ENCODE measurements around the gene TMEM151A. TPM values are rescaled to one million over a fixed set of nuclear protein-coding genes. Genes with fewer than 3 reads are reported as not detected.

The TMEM151A gene
- total and polyA plus RNA-seq, 4 donors: 0.05 to 0.13 TPM; not detected in 2

DNA sequence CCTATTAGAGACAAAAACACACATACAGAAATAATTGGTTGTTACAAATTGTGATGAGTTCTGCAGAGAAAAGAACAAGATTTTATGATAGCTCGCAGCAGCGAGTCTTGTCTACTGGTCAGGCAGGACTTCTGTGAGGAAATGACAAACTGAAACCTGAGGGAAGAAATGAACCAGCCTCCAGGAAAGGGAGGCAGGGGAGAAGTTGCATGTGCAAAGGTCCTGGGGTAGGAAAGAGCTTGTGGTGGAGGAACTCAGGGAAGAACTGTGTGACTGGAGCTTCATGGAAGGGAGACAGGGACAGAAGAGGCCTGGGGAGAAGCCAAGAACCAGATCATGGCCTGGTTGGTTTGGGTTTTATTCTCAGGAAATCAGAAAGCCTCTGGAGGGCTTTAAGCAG, 32.5 kb upstream of the TMEM151A start:
- Histone ChIP-seq H3K27ac (ENCODE audit: low read depth in 1 of 2, low read length in 2 of 2) (no peak overlapping the region), H3K4me1 (ENCODE audit: control insufficient read depth in 4 of 4, insufficient read depth in 4 of 4, low read length in 3 of 4) (peaks cover 2 to 16% (median 9%) of the 10 kb centered on the region in 4 donors), H3K9me3 (ENCODE audit: control insufficient read depth in 4 of 4, low read length in 3 of 4) (no peaks in the 10 kb centered on the region), H3K9ac (ENCODE audit: low read depth in 1 of 2, low read length in 2 of 2) (no peak overlapping the region), H3K36me3 (ENCODE audit: control insufficient read depth in 4 of 4, insufficient read depth in 3 of 4, low read depth in 1 of 4, low read length in 3 of 4) (peaks cover 0 to 6% (median 2%) of the 10 kb centered on the region in 4 donors), H3K4me3 (ENCODE audit: low read depth in 1 of 3, low read length in 3 of 3) (no peak overlapping the region), H3K27me3 (ENCODE audit: control insufficient read depth in 4 of 4, insufficient read depth in 4 of 4, low read length in 3 of 4) (no peaks in the 10 kb centered on the region)
- no peak for DNase-seq (ENCODE audit: low spot score)
- WGBS: 98% methylated on average over 2 of the region's 2 CpGs
- TF ChIP-seq FOXA2 (IDR thresholded peaks at IDR 0.05): no peak
- TF ChIP-seq FOXA1 (IDR thresholded peaks at IDR 0.05): no peak
- no peak for TF ChIP-seq HNF4G (IDR thresholded peaks at IDR 0.05)
- TF ChIP-seq, protein P1, sequence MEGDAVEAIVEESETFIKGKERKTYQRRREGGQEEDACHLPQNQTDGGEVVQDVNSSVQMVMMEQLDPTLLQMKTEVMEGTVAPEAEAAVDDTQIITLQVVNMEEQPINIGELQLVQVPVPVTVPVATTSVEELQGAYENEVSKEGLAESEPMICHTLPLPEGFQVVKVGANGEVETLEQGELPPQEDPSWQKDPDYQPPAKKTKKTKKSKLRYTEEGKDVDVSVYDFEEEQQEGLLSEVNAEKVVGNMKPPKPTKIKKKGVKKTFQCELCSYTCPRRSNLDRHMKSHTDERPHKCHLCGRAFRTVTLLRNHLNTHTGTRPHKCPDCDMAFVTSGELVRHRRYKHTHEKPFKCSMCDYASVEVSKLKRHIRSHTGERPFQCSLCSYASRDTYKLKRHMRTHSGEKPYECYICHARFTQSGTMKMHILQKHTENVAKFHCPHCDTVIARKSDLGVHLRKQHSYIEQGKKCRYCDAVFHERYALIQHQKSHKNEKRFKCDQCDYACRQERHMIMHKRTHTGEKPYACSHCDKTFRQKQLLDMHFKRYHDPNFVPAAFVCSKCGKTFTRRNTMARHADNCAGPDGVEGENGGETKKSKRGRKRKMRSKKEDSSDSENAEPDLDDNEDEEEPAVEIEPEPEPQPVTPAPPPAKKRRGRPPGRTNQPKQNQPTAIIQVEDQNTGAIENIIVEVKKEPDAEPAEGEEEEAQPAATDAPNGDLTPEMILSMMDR (IDR thresholded peaks at IDR 0.05; ENCODE audit: low read depth, low read length, missing input control): no peak
- no peak for TF ChIP-seq RXRA (IDR thresholded peaks at IDR 0.05)
- TF ChIP-seq, protein P2, sequence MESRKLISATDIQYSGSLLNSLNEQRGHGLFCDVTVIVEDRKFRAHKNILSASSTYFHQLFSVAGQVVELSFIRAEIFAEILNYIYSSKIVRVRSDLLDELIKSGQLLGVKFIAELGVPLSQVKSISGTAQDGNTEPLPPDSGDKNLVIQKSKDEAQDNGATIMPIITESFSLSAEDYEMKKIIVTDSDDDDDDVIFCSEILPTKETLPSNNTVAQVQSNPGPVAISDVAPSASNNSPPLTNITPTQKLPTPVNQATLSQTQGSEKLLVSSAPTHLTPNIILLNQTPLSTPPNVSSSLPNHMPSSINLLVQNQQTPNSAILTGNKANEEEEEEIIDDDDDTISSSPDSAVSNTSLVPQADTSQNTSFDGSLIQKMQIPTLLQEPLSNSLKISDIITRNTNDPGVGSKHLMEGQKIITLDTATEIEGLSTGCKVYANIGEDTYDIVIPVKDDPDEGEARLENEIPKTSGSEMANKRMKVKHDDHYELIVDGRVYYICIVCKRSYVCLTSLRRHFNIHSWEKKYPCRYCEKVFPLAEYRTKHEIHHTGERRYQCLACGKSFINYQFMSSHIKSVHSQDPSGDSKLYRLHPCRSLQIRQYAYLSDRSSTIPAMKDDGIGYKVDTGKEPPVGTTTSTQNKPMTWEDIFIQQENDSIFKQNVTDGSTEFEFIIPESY (IDR thresholded peaks at IDR 0.05): no peak
- no peak for TF ChIP-seq JUND (IDR thresholded peaks at IDR 0.05)
- TF ChIP-seq EGR1 (IDR thresholded peaks at IDR 0.05; ENCODE audit: low read depth in 2 of 2): no peak
- TF ChIP-seq TAF1 (conservative IDR thresholded peaks at IDR 0.05): no peak
- no peak for TF ChIP-seq GABPA (IDR thresholded peaks at IDR 0.05 in 1 of 2, conservative IDR thresholded peaks at IDR 0.05 in 1 of 2)
- TF ChIP-seq NR2F2 (IDR thresholded peaks at IDR 0.05): no peak
- no peak for TF ChIP-seq SP1 (IDR thresholded peaks at IDR 0.05)
- TF ChIP-seq, protein P3, sequence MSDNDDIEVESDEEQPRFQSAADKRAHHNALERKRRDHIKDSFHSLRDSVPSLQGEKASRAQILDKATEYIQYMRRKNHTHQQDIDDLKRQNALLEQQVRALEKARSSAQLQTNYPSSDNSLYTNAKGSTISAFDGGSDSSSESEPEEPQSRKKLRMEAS (IDR thresholded peaks at IDR 0.05): no peak
- TF ChIP-seq YY1 (IDR thresholded peaks at IDR 0.05): no peak

DNA sequence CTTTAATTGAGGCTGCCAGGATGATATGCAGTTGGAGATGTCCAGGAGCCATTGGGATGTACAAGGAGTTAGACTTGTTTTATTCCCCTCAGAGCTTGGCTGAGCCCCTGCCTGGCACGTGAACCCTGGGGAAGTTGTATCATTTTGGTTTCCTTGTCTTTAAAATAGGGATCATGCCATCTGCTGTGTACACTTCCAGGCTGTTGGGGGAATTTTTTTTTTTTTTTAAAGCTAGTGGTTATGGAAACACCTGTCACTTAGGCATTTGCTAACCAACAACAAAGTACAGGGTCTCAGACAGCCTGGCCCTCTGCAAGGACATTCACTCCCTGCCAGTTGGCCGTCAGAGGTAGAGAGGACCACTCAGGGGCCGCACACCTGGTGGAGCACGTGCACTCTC, 31.7 kb upstream of the TMEM151A start:
- 91% methylated on average over 4 of the region's 4 CpGs for WGBS
- H3K4me3 ChIP-seq (ENCODE audit: low read depth in 1 of 3, low read length in 3 of 3): no peak overlapping the region
- H3K36me3 ChIP-seq (ENCODE audit: control insufficient read depth in 4 of 4, insufficient read depth in 3 of 4, low read depth in 1 of 4, low read length in 3 of 4): peaks cover 0 to 6% (median 2%) of the 10 kb centered on the region in 4 donors
- peaks cover 2 to 16% (median 9%) of the 10 kb centered on the region in 4 donors for H3K4me1 ChIP-seq (ENCODE audit: control insufficient read depth in 4 of 4, insufficient read depth in 4 of 4, low read length in 3 of 4)
- TF ChIP-seq HNF4A (conservative IDR thresholded peaks at IDR 0.05) (no peak), YY1 (IDR thresholded peaks at IDR 0.05) (no peak), EGR1 (IDR thresholded peaks at IDR 0.05; ENCODE audit: low read depth in 2 of 2) (no peak), NR2F2 (IDR thresholded peaks at IDR 0.05) (no peak), RXRA (IDR thresholded peaks at IDR 0.05) (no peak), SP1 (IDR thresholded peaks at IDR 0.05) (no peak), HNF4G (IDR thresholded peaks at IDR 0.05) (no peak), JUND (IDR thresholded peaks at IDR 0.05) (no peak), TAF1 (conservative IDR thresholded peaks at IDR 0.05) (no peak), RAD21 (IDR thresholded peaks at IDR 0.05) (no peak), FOXA1 (IDR thresholded peaks at IDR 0.05) (no peak)
- TF ChIP-seq, protein P2 (IDR thresholded peaks at IDR 0.05): no peak
- TF ChIP-seq, protein P3 (IDR thresholded peaks at IDR 0.05): no peak
- H3K27ac ChIP-seq (ENCODE audit: low read depth in 1 of 2, low read length in 2 of 2): no peak overlapping the region
- no peaks in the 10 kb centered on the region for H3K27me3 ChIP-seq (ENCODE audit: control insufficient read depth in 4 of 4, insufficient read depth in 4 of 4, low read length in 3 of 4)
- no peak for DNase-seq (ENCODE audit: low spot score)
- H3K9me3 ChIP-seq (ENCODE audit: control insufficient read depth in 4 of 4, low read length in 3 of 4): no peaks in the 10 kb centered on the region
- no peak overlapping the region for H3K9ac ChIP-seq (ENCODE audit: low read depth in 1 of 2, low read length in 2 of 2)

Data from liver (tissue), 9 donors.